Adrenal gland (tissue), 5 donors: ENCODE results near the gene SIGLEC5.

Experiments used
- CTCF ChIP-seq, 6 experiments: fragments of 450-650 bp in 4 of 6; fragments of 200-600 bp in 2 of 6; sonication (generic) in 1 of 6; IDR thresholded peaks; 1 replicate in 5 of 6; 2 replicates in 1 of 6; pipeline versions ENCODE4 v1.5.1 to v1.8.0; 2016 to 2021; ENCODE audit warnings: antibody characterized with exemption in 6 of 6, mild to moderate bottlenecking in 2 of 6, moderate library complexity in 1 of 6
- POLR2A ChIP-seq, 2 donors: fragments of 450-650 bp; IDR thresholded peaks; one replicate each; pipeline ENCODE4 v1.6.1; 2017; ENCODE audit warnings: antibody characterized with exemption in 2 of 2, mild to moderate bottlenecking in 2 of 2, moderate library complexity in 1 of 2
- donor health status: DM: no; HTN: no; CAD: no.

- no peak for TF ChIP-seq CTCF (IDR thresholded peaks at IDR 0.05)
- TF ChIP-seq POLR2A (IDR thresholded peaks at IDR 0.05), result no peak
These were observed 63.6 kb downstream of the SIGLEC5 start for GRCh38 chr19:51566489-51567100.
